ENCODE data around the gene THOC6.

GRCh38 chr16:3073448-3073847 lies 49.6 kb downstream of the THOC6 start:
- TF ChIP-seq CTCF (IDR thresholded peaks at IDR 0.05) (no peak), POLR2A (IDR thresholded peaks at IDR 0.05) (no peak)

Data from thyroid gland (tissue), 4 donors.